Activated CD4-positive, alpha-beta T cell treated with anti-CD3 and anti-CD28 coated beads, Interleukin-2, Interleukin-4, amounts not matched to agents 100 ng/mL and 50 ng/mL, durations not matched to agents 16 hours and 8 hours (primary cell): ENCODE measurements around the gene FUT8.
"Not testable (repeated sequence)": the region's sequence is repeated elsewhere in the genome, so short reads cannot be mapped to it uniquely, and the experiment has no call there.

Source experiments
- DNase-seq: peaks from one replicate; pipeline ENCODE4 v3.0.0-alpha.2; 2020; ENCODE audit warnings: low spot score

FUT8 gene

DNA sequence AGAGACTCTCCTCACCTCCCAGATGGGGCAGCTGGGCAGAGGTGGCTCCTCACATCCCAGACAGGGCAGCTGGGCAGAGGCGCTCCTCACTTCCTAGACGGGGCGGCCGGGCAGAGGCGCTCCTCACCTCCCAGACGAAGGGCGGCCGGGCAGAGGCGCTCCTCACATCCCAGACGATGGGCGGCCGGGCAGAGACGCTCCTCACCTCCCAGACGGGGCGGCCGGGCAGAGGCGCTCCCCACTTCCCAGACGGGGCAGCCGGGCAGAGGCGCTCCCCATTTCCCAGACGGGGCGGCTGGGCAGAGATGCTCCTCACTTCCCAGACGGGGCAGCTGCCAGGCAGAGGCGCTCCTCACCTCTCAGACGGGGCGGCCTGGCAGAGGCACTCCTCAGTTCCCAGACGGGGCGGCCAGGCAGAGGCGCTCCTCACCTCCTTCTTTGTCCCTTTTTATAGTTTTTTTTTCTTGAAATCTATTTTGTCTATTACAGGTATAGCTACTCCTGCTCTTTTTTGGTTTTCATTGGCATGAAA is 304.9 kb downstream of the FUT8 start:
- not testable (repeated sequence) for DNase-seq

DNA sequence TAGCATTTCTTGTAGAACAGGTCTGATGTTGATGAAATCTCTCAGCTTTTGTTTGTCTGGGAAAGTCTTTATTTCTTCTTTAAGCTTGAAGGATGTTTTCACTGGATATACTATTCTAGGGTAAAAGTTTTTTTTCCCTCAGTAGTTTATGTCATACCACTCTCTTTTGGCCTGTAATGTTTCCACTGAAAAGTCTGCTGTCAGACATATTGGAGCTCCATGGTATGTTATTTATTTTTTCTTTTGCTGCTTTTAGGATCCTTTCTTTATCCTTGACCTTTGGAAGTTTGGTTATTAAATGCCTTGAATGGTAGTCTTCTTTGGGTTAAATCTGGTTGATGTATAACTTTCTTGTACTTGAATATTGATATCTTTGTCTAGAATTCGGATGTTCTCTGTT is 306.1 kb downstream of the FUT8 start:
- DNase-seq, result no peak

DNA sequence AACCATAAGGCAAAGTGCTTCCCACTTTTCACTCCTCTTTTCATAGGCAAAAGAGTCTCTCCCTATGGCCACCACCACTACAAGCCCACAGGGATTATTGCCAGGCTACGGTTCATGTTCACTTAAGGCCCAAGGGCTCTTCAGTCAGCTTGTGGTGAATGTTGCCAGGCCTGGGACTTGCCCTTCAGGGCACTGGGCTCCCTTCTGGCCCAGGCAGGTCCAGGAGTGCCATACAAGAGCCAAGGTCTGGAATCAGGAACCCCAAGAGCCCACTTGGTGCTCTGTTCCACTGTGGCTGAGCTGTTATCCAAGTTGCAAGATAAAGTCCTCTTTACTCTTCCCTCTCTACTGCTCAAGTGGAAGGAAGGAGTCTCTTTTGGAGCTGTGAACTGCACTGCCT is 307.6 kb downstream of the FUT8 start:
- DNase-seq, result no peak

DNA sequence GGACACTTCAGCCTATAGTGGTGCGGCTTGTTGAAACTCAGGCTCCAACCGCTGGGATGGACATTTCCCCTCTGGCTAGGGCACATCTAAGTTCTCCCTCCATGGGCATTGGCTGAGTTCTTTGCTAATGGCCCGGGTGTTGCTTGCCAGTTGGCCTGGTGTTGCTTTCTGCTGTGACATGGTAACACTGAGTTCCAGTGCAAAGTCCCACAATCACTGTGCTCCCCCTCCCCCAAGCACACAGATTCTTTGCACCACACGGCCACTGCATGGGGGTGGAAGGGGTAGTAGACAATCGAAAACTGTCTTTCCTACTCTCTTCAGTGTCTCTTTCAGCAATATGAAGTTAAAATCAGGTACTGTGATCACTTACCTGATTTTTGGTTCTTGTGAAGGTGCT is 308.2 kb downstream of the FUT8 start:
- DNase-seq, result no peak

DNA sequence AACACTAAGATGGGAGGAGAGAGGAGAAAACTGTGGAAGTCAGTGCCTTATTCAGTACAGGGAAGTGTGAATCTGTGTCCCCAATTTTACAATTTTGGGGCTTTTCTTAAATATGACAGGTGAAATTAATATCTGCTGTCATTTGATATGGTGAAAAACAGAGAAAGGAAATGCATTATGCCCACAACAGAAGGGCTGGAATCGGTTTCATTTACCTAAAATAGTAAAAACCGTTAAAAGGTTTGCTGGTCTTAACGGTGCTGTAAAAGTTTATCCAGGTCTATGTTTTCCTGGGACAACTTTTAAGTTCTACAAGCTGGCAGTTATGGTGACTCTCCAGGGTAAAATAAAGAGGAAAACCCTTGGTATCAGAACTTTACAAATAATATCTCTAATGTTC is 310.8 kb downstream of the FUT8 start:
- no peak for DNase-seq

DNA sequence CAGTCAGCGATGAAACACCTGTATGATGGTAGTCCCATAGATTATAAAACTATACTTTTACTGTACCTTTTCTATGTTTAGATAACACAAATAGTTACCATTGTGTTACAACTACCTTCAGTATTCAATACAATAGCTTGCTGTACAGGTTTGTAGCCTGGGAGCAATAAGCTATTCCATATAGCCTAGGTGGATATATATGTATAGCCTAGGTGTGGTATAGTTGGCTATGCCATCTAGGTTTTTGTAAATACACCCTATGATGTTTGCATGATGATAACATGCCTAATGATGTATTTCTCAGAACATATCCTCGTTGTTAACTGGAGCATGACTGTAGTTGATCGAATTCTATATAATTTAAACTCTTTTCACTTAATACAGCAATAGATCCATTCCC is 316.1 kb downstream of the FUT8 start:
- no peak for DNase-seq

DNA sequence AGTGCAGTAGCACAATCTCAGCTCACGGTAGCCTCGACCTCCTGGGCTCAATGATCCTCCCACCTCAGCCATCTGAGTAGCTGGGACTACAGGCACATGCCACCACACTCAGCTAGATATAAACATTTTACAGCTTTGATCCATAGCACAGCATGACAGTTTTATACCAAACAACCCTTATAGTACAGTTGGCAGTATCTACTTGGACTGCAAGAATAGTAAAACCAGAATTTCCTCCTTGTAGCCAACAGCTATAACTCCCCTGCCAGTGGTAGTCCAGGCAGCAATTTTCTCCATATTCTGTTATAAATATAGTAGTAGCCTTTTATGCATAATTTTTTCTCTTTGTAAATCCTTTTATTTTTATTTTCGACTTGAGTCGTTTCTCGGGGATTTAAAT is 317.0 kb downstream of the FUT8 start:
- DNase-seq, result no peak

DNA sequence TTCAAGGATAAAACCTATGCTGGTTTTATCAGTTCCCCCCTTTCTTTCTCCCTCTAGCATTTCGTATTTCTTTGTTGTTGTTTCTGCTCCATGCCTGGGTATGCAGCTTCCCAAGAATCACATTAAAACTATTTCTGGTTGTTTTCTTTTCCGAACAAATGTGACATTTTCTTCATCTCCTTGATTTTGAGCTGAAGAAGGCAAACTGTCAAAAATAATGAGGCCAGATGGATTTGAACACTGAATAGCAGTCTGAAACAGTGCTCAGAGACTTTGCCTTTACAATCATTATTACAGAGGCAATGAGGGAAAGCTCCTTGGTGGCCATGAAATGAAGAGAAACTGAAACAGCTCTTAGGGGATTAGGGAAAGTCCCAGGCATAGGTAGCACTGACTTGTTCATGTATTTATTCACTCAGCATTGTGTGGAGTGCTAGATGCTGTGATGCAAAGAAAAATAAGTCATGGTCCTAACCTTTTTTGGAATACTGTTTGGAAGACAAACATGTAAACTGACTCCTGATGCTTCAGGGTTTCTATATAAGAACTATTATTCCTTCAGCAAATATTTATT is 319.5 kb downstream of the FUT8 start:
- DNase-seq, result peak; percentile 61

DNA sequence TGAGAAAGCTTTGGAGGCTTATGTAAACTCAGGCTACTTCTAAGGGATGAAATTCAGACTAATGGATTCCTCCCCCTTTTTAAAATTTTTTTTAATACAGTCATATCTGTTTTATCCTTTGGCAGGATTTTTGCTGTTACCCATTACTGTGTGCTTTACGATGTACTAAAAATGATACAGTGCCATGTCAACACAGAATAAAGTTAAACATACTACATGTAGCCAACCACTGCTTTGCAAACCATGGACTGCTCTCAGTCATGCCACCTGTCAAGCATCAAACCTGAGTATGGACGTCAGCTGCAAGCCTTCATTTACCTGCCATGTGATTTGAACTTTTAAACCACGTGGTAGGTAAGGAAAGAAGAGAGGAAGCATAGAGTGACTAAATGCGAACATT is 325.8 kb downstream of the FUT8 start:
- DNase-seq, result no peak

DNA sequence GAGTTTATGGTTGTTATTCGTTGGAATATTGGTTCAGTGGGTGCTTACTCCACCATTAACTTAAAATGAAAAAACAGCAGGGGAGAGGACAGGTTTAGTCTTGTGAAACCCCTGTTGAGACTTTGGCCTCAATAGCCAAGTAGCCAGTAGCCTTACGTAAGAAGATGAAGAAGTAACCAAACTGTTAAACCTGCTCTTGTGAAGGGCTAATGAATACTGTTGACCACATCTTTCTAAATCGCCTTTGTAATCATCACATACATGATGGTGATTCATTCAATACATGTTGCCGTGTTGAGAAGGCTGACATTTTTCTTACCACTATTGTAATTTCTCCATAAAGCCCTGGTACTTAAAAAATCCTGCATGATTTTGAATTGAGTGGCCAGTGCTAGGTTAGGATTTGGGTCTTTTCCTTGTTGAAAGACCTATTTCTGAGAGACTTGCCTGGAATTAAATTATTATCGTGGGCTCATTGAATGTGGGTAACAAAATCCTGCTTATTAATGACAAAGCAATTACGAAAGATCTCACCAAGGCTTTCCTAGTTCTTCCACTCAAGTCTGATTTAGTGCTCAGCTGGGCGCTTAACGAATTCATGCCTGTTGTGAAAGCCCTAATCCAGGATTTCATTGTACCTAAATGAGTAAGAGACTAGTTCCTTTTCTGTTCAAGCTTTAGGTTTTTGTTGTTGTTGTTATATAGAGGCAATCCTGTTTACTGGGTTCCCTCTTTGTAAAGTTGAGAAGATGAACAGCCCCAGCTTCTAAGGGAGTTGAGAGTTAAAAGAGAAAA is 333.1 kb downstream of the FUT8 start:
- no peak for DNase-seq

DNA sequence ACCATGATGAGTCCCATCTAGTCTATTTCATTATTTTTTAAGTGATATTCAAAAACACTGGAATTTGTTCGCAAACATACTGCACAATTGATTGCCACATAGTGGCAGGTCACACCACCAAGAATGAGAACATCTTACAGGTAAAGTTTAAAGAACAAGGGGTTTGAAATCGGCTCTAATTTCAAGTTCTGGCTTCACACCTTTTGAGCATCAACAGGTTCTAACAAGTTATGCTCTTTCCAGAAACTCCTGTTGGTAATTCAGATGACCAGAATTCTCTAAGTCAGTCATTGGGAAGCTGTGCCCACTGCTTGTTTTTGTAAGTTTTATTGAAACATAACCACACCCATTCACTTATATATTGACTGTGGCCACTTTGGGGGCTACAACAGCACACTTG is 336.3 kb downstream of the FUT8 start:
- no peak for DNase-seq

DNA sequence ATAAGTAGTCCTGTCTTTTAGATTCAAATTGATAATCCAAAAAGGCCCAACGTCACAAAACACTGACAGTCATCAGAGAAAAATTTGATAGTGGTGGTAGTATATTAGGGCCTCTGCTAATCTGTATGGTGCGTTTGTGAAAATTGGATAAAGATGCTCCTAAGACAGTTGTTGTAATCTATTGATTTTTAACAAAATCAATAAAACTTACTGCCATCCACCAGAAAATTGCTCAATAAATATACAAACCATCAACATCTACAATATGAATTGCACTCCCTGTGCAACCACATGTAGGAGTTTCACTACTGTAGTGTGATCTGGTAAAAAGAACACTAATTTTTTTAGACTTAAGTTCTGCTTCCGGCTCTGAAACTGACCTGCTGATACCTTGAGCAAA is 336.8 kb downstream of the FUT8 start:
- DNase-seq, result no peak

DNA sequence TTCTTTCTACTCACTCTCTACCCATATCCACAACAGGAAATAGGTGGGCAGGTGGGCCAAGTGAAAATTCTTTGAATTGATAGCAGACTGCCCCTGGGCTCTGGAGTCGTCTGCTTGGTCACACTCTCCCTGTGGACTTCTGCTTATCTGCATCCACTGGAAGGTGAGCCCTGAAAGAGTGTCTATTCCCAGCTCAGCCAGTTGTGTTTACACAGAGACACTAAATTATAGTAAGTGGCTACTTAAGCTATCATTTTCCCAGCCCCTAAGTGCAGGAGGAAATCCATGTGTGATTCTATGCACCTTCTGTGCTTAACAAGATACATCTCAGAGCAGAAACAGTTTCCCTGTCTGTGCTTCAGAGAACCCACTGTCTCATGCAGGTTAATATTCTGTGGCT is 338.4 kb downstream of the FUT8 start:
- DNase-seq, result no peak

DNA sequence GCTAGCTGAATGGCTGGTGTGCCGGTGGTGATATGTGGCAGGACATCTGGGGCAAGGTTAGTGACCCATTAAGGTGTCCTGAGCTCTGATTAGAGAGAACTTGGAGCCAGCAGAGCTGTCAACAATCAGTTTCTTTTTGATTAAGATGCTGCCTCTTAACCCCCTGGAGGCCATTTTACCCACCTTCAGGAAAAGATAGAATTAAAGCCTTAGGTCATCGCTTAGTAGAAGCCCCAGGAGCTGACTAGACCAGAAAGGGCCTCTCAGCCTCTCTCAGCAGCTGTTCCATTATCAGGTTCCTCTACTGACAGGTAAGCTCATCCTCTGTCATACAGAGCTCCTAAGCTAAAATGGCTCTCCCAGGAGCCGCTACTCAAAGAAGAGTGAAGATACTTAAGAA is 339.0 kb downstream of the FUT8 start:
- no peak for DNase-seq

DNA sequence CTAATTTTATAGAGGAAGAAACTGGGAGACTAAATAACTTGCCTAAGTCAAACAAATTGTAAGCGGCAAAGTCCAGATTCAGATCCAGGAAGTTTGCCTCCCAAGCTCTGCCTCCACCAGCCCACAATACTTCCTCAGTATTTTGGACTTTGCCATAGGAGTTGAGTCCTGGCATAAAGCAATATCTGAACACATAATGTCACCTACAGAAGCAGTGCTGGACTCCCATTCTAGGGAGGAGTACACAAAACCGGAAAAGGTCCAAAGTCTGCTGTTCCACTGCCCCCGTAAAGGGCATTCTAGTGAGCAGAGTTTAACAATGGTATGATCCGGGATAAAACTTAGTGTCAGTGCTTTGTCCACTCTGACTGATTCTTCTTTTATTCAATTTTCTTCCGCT is 340.5 kb downstream of the FUT8 start:
- no peak for DNase-seq

DNA sequence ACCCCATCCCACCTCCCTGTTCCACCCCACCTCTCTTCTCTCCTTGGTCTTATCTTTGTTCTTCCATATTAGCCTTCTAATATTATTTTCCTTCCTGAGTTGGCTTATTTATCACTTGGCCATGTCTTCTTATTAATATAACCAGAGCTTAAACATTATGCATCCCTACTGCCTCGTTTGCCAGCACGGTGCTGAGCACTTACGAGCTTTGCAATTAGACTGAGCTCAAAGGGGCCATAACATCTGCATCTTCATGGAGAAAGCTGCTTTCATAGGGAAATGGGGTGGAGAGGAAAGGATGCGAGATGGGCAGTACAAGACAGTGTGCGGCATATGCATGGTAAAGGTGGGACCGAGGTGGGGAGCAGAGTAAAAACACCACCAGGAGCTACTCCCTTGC is 342.8 kb downstream of the FUT8 start:
- no peak for DNase-seq

DNA sequence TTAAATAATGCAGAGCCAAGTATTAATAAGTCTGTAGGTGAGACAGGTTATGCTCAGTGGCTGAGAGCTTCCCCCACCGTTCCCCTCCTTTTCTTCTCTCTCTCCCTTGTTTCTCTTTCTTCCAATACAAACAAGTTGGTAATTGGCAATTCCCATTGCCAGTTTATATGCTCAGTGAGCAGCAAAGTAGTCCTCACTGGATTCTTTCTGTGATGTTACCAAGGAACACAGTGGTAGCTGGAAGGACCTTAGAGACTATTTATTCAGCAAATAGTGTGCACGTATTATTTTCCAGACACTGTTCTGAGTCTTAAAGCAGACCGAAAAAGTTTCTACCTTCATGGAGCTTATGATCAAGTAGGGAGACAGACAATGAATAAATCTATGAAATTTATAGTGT is 344.4 kb downstream of the FUT8 start:
- DNase-seq, result no peak

DNA sequence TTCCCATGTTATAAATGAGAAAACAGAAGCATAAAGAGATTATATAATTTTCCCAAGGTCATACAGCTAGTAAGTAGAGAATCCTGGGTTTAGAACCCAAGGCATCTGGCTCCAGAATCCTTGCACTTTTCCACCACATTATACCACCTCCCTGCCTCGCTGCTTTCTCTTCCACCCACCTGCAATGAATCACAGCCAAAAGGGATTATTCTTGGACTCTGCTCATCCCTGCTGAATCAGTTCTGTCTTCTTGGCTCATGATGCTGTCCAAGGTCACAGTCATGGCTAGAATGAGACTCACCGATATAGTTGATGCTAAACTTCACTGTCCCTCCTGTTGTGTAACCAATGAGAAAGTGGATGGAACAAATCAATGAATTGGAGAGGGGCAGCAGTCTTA is 356.6 kb downstream of the FUT8 start:
- DNase-seq, result no peak

DNA sequence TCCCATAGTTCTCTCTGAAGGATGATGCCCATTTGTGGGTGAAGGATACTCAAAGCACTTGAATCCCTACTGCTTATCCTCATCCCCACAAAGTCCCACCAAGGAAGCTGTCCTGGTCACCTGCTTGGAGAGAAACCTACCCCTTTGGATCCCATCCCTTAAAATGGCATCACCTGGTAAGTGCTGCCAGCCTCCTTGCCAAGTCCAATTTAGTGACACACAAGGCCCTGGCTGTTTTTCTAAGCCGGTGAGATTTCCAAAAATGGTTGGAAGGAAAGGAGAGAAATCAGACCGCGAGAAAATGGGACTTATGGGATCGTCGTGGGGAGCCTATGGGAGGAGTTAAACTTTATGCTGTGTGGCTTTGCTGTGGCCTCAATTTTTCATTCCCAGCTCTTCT is 358.2 kb downstream of the FUT8 start:
- DNase-seq, result no peak

DNA sequence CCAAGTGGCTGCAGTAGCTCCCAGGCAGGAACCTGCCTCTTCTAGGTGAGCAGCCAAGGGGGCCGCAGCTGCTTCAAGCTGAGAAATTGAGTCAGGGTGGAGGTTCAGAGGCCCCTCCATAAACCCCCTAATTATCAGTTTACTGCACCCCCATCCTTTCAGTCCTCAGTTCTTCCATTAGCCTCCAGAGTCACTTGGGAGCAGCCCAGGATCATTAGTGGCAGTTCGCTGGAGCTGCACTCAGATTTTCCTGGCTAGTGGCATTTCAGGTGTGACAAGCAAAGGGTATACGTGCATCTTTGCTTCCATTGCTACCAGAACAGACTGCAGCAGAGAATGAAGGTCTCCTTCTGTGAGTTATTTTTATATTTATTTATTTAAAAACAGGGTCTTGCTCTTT is 358.7 kb downstream of the FUT8 start:
- no peak for DNase-seq

DNA sequence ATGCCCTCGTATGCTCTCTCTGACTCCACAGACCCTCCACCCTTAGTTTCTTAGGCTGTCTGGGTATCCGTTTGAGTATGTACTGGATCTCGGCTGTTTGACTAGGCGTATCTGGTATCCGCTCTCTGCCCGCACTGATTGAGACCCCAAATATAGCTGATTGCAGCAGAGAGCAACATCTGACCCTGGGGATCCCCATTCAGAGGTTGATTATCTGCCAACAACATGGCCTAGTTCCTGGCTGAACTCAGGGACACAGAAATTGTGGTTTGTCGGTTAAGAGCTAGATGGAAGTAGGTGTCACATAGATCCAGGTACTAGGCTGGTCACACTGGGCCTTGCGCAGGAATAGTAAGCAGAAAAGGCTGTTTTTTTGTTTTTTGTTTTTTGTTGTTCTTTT is 359.9 kb downstream of the FUT8 start:
- no peak for DNase-seq

DNA sequence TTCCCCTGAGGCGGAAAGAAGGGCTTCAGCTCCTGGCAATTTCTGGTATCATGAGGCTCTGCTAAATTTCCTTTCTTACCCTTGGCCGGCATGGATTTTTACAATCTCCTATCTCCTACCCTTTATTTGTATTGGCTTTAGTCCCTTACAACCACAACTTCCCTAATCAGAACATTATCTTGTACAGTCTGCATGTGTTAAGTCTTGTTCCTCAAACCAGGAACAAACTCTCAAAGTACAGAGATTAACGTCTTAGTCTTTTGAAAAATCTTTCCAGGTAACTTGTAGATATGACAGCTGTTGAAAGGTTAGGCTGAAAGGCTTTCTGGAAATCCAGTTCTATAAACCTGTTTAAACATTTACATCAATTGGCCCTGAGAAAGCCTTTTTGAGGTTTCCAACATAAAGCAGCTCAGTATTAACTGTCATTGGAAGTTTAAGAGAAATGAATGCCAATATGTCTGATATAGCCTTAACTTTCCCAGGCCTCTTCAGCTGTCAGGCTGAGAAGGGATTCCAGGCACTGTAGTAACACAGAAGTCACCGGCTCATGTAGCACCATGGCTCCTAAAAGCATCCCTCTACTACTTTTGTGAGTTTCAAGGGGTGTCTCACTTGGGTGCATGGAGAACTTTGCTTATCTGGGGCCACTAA is 360.5 kb downstream of the FUT8 start:
- no peak for DNase-seq

DNA sequence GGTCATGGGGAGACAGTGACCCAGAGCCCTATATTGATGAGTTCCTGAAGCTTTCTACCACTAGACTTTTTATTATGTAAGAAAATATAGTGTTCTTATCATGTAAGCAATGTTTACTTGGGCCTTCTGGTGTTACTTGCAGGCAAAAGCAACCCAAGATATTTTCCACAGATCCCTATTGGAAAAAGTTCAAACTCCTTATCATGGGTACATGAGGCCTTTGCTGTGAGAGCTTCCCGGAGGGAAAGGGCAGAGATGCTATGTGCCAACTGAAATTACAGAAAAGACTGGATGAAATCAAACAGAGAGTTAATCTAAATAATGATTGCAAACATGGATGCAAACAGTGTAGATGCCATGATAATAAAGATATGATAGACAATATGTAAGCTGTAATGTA is 361.5 kb downstream of the FUT8 start:
- DNase-seq, result no peak
